ENCODE measurements around the gene TST. TPM values are rescaled to one million over a fixed set of nuclear protein-coding genes. Genes with fewer than 3 reads are reported as not detected.

Gene TST
- total and polyA plus RNA-seq, 11 donors: 35.8 to 143 (median 58.1) TPM

GRCh38 chr22:37053310-37054055 is 34.2 kb upstream of the TST start:
- H3K4me1 ChIP-seq: peaks cover 0 to 32% (median 21%) of the 10 kb centered on the region in 12 donors

GRCh38 chr22:37052386-37053309 is 33.4 kb upstream of the TST start:
- no peaks in the 10 kb centered on the region for H3K27me3 ChIP-seq
- intact Hi-C loops (cut with DNase I): no loop called here
- peaks cover 0 to 33% (median 16%) of the 10 kb centered on the region in 9 donors for H3K36me3 ChIP-seq
- peak overlapping the region in 11 of 12 donors; percentile 0 to 77 (median 39) for H3K27ac ChIP-seq
- peaks cover 0 to 32% (median 21%) of the 10 kb centered on the region in 12 donors for H3K4me1 ChIP-seq
- WGBS, 4 donors: 65 to 72% (median 68%) methylated on average over 23 to 25 of the region's 25 CpGs
- DNase-seq (peak in 2 of 5 donors; percentile 13 to 24), ATAC-seq (no peak)
- TF ChIP-seq CTCF (IDR thresholded peaks at IDR 0.05): no peak
- no peak for TF ChIP-seq POLR2A (IDR thresholded peaks at IDR 0.05)
- H3K4me3 ChIP-seq: peak overlapping the region in 11 of 12 donors; percentile 61 to 96 (median 75)
- H3K9me3 ChIP-seq: no peaks in the 10 kb centered on the region

More at GRCh38 chr22:37053310-37054055, 34.2 kb upstream of the TST start:
- TF ChIP-seq POLR2A (IDR thresholded peaks at IDR 0.05): no peak
- TF ChIP-seq CTCF (IDR thresholded peaks at IDR 0.05): no peak
- WGBS, 4 donors: 40 to 59% (median 48%) methylated on average over 13 to 16 of the region's 16 CpGs
- DNase-seq (peak in 4 of 5 donors; percentile 41 to 68 (median 51)), ATAC-seq (peak; percentile 49 to 85 (median 72))
- H3K27ac ChIP-seq: peak overlapping the region in 11 of 12 donors; percentile 0 to 77 (median 39)
- no peak overlapping the region for H3K4me3 ChIP-seq
- no peaks in the 10 kb centered on the region for H3K27me3 ChIP-seq
- H3K9me3 ChIP-seq: no peaks in the 10 kb centered on the region
- intact Hi-C loops (cut with DNase I): no loop called here
- H3K36me3 ChIP-seq: peaks cover 0 to 41% (median 19%) of the 10 kb centered on the region in 9 donors

- peaks cover 0 to 32% (median 21%) of the 10 kb centered on the region in 12 donors for H3K4me1 ChIP-seq
- no peaks in the 10 kb centered on the region for H3K27me3 ChIP-seq
- intact Hi-C loops (cut with DNase I): no loop called here
- peak within 1 kb of the TSS in 7 of 12 donors; percentile 19 to 84 (median 48) for H3K27ac ChIP-seq
- peak in 3 of 4 donors; percentile 84 to 94 (median 87) for ATAC-seq
- H3K4me3 ChIP-seq: peak within 1 kb of the TSS; percentile 61 to 96 (median 75)
- 5 to 7% (median 7%) methylated on average over 44 to 89 of the region's 89 CpGs for WGBS, 4 donors
- TF ChIP-seq CTCF (IDR thresholded peaks at IDR 0.05) (peak in 2 of 12 donors; percentile 8 to 21), POLR2A (IDR thresholded peaks at IDR 0.05) (peak in 1 of 2 donors; percentile 70)
- peak; percentile 73 to 90 (median 79) for DNase-seq
- H3K9me3 ChIP-seq: no peaks in the 10 kb centered on the region
- H3K36me3 ChIP-seq: peaks cover 0 to 24% (median 8%) of the 10 kb centered on the region in 9 donors
Measured at GRCh38 chr22:37051391-37052385, 32.4 kb upstream of the TST start, which contains the start of gene KCTD17. Gene KCTD17 (plus strand): TSS chr22:37051742. CDS start chr22:37051761, 19 bp downstream.

Measured in heart left ventricle (tissue), 16 donors.